GM10248 (cell line): ENCODE measurements around the gene FSTL4.
"Not testable (repeated sequence)": the region's sequence is repeated elsewhere in the genome, so short reads cannot be mapped to it uniquely, and the experiment has no call there.

Experiments used
- CTCF ChIA-PET: fragments of 300-600 bp; sonication (Branson Sonifier 250); formaldehyde crosslinking; extraction: SDS; loops from one replicate; lab custom pipeline; 2021; ENCODE audit warnings: antibody characterized with exemption; lab: Yijun Ruan, JAX
- POLR2A ChIA-PET: fragments of 350-650 bp; sonication (Branson Sonifier 250); formaldehyde crosslinking; extraction: SDS; loops from one replicate; lab custom pipeline; 2020; ENCODE audit warnings: antibody characterized with exemption; lab: Yijun Ruan, JAX
- DNase-seq: peaks from one replicate; pipeline ENCODE4 v3.0.0; 2012; ENCODE audit errors: extremely low spot score
- TF ChIP-seq, protein P1 (sequence below): IDR thresholded peaks from 2 replicates; pipeline ENCODE4 v1.5.1; 2012; ENCODE audit warnings: mild to moderate bottlenecking, low read depth; ENCODE audit errors: extremely low read depth, missing control alignments, control extremely low read depth

The FSTL4 gene

GRCh38 chr5:133554279-133554678 is 58.1 kb downstream of the FSTL4 start:
- ChIA-PET POLR2A (no interaction called here), CTCF (interaction anchor here (2.3 to 3.6 kb wide), 2 partner anchors 10 to 16 kb away, joined by 8 to 21 read pairs; no protein-coding TSS in a partner anchor)
- no peak for DNase-seq
- TF ChIP-seq, protein P1, sequence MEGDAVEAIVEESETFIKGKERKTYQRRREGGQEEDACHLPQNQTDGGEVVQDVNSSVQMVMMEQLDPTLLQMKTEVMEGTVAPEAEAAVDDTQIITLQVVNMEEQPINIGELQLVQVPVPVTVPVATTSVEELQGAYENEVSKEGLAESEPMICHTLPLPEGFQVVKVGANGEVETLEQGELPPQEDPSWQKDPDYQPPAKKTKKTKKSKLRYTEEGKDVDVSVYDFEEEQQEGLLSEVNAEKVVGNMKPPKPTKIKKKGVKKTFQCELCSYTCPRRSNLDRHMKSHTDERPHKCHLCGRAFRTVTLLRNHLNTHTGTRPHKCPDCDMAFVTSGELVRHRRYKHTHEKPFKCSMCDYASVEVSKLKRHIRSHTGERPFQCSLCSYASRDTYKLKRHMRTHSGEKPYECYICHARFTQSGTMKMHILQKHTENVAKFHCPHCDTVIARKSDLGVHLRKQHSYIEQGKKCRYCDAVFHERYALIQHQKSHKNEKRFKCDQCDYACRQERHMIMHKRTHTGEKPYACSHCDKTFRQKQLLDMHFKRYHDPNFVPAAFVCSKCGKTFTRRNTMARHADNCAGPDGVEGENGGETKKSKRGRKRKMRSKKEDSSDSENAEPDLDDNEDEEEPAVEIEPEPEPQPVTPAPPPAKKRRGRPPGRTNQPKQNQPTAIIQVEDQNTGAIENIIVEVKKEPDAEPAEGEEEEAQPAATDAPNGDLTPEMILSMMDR: no peak

GRCh38 chr5:133552925-133553525 is 59.3 kb downstream of the FSTL4 start:
- peak; percentile 63 for DNase-seq
- TF ChIP-seq, protein P1: peak; percentile 67
- ChIA-PET POLR2A (no interaction called here), CTCF (interaction anchor here (0.7 to 3.6 kb wide), 10 partner anchors 9 to 392 kb away, joined by 3 to 21 read pairs (median 4); no protein-coding TSS in a partner anchor)

DNA sequence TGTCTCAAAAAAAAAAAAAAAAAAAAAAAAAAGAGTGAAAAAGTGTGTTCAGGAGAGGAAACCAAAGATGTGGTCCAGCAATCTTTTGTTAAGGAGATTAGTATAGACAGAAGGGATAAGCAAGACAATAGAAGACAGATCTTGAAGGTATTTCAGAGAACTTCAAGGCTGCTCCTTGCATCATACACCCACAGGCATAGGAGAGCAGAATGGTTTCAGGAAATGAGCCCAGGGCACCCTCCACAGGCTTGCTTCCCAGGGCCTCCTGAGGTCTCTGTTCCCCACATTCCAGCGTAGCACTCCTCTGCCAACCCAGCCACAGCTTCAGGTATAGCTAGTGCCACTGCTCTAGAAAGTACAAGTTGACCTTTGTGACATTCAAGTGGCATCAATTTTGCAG is 65.8 kb downstream of the FSTL4 start:
- CTCF ChIA-PET: no interaction called here
- POLR2A ChIA-PET: no interaction called here
- no peak for DNase-seq
- TF ChIP-seq, protein P1: no peak

DNA sequence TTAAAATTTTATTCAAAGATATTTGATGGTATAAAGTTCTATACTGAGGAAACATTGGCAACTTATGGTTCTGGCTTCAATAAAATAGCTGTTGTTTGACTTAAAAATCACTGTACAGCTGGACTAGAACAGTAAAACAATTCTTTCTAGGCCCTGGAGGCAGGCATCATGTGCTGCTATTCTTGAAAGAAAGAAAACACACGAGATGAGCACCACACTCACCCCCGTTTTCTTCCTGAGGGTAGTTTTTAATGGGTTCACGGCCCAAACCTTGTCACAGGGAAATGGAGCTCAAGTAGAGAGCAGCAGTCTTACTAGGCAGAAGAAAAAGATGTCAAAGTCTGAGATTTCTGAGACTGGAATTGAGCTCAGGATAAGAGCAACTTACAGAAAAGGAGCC is 68.0 kb downstream of the FSTL4 start:
- DNase-seq: no peak
- TF ChIP-seq, protein P1: no peak
- ChIA-PET CTCF (interaction anchor here (1.2 to 3.3 kb wide), 3 partner anchors 10 to 121 kb away, joined by 3 to 21 read pairs (median 4); no protein-coding TSS in a partner anchor), POLR2A (no interaction called here)

GRCh38 chr5:133539818-133540217 is 72.5 kb downstream of the FSTL4 start:
- TF ChIP-seq, protein P1: no peak
- DNase-seq: no peak
- ChIA-PET POLR2A (no interaction called here), CTCF (interaction anchor here (2.4 kb wide), 1 partner anchor 14 kb away, joined by 8 read pairs; no protein-coding TSS in a partner anchor)

DNA sequence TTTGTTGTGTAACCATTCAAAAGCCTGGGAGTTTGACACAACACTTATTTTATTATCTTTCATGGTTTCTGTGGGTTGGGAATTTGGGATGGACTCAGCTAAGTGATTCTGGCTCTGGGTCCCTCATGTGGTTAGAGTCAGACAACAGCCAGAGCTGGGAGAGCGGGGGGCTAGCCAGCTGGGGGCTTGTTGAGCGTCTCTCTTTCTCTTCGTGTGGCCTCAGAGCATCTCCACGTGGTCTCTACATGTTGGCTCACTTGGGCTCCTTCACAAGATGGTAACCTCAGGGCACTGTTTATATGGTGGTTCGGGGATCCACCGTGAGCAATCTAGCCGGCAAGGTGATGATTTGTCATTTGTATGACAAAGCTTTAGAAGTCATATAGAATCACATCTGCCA is 73.6 kb downstream of the FSTL4 start:
- TF ChIP-seq, protein P1: no peak
- ChIA-PET POLR2A (no interaction called here), CTCF (interaction anchor here (2.4 kb wide), 1 partner anchor 15 kb away, joined by 8 read pairs; no protein-coding TSS in a partner anchor)
- DNase-seq: no peak

DNA sequence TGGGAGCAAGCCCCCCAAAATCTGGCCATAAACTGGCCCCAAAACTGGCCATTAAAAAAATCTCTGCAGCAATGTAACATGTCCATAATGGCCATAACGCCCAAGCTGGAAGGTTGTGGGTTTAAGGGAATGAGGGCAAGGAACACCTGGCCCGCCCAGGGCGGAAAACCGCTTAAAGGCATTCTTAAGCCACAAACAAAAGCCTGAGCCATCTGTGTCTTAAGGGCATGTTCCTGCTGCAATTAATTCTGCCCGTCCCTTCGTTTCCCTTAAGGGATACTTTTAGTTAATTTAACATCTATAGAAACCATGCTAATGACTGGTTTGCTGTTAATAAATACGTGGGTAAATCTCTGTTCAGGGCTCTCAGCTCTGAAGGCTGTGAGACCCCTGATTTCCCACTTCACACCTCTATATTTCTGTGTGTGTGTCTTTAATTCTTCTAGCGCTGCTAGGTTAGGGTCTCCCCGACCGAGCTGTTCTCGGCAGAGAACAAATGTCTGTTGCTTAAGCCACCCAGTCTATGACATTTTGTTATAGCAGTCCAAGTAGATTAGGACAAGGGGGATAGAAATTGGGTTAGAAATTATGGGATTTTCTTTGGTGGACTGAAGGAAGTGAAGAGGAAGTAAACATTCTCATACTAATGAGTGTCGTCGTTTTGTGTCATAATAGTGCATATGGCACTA is 77.0 kb downstream of the FSTL4 start:
- CTCF ChIA-PET: interaction anchor here (1.0 kb wide), 1 partner anchor 232 kb away, joined by 3 read pairs; no protein-coding TSS in a partner anchor
- POLR2A ChIA-PET, DNase-seq: not testable (repeated sequence)
